Adrenal gland (tissue), 5 donors: ENCODE data around the gene RSPO3.

Source experiments
- POLR2A ChIP-seq, 2 donors: fragments of 450-650 bp; IDR thresholded peaks; one replicate each; pipeline ENCODE4 v1.6.1; 2017; ENCODE audit warnings: antibody characterized with exemption in 2 of 2, mild to moderate bottlenecking in 2 of 2, moderate library complexity in 1 of 2
- TF ChIP-seq, protein P1 (sequence below), 6 experiments: fragments of 450-650 bp in 4 of 6; fragments of 200-600 bp in 2 of 6; sonication (generic) in 1 of 6; IDR thresholded peaks; 1 replicate in 5 of 6; 2 replicates in 1 of 6; pipeline versions ENCODE4 v1.5.1 to v1.8.0; 2016 to 2021; ENCODE audit warnings: antibody characterized with exemption in 6 of 6, mild to moderate bottlenecking in 2 of 6, moderate library complexity in 1 of 6
- donor health status: DM: no; HTN: no; CAD: no.

DNA sequence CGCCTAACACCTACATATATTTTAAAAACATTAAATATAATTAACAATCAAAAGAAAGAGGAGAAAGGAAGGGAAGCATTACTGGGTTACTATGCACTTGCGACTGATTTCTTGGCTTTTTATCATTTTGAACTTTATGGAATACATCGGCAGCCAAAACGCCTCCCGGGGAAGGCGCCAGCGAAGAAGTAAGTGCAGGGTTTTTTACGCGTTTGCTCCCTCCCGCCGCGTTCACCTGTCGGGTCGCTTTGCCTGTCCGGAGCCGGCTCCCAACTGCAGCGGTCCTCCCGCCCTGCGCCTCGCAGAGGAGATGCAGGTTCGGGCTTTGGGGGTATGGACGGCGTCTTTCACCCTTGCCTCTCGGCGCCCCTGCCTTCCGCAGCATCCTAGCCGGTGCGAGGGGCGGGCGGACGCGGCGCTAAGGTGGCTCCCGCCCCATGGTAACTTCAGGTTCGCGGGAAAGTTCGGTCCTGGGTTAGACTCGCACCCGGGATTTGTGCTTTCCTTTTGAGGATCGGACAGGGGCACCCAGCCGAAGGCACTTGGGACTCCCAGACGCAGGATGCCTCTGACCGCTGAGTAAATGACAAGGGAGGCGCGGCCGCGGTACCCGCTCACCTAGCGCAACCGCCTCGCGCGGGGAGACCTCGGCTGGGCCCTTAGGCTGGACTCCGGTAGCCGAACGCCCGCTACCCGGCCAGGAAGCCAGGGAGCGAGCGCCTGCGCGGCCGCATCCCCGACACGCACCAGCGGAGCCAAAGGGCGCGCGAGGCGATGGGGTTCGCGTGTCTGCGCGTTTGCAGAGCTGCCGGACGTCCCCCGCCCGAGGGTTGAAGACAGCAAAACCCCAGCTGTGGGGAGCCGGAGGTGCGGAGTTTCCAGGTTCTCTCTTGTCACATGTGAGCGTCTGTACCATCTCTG is 891 bp downstream of the RSPO3 start:
- TF ChIP-seq, protein P1, sequence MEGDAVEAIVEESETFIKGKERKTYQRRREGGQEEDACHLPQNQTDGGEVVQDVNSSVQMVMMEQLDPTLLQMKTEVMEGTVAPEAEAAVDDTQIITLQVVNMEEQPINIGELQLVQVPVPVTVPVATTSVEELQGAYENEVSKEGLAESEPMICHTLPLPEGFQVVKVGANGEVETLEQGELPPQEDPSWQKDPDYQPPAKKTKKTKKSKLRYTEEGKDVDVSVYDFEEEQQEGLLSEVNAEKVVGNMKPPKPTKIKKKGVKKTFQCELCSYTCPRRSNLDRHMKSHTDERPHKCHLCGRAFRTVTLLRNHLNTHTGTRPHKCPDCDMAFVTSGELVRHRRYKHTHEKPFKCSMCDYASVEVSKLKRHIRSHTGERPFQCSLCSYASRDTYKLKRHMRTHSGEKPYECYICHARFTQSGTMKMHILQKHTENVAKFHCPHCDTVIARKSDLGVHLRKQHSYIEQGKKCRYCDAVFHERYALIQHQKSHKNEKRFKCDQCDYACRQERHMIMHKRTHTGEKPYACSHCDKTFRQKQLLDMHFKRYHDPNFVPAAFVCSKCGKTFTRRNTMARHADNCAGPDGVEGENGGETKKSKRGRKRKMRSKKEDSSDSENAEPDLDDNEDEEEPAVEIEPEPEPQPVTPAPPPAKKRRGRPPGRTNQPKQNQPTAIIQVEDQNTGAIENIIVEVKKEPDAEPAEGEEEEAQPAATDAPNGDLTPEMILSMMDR (IDR thresholded peaks at IDR 0.05), result no peak
- no peak for TF ChIP-seq POLR2A (IDR thresholded peaks at IDR 0.05)
